ENCODE data around the gene SERGEF. TPM values are rescaled to one million over a fixed set of nuclear protein-coding genes. Genes with fewer than 3 reads are reported as not detected.

The SERGEF gene
- polyA plus RNA-seq, 1 experiment, result 18.1 TPM

DNA sequence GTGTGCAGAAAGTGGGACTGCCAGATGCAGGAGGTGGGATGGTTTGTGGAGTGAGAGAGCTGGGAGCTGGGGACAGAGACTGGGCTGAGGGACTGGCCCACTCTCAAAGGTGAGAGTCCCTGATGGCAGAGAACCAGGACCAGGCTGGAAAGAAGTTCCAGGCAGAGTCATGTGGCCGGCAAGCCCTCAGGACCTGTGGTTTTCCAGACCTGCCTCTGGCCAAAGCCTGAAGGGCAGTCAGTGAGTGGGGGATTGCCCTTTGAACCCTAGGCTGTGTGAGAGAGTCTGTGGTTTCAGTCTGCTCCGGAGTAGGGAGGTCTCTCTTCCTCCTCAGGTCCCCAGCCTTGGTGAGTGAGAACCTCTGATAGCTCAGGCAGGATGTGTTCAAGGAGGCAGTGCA, 261.3 kb downstream of the SERGEF start:
- Histone ChIP-seq H3K27ac (ENCODE audit: low read depth, low read length) (no peak overlapping the region), H3K27me3 (ENCODE audit: control insufficient read depth, insufficient read depth, low read length) (peaks cover 36% of the 10 kb centered on the region), H3K9me3 (ENCODE audit: control insufficient read depth, insufficient read depth, low read length) (no peaks in the 10 kb centered on the region; the same call in 1 of the 2 replicates), H3K4me3 (ENCODE audit: low read depth, low read length) (no peak overlapping the region)
- ChIA-PET CTCF (interaction anchor here (0.6 to 1.2 kb wide), 2 partner anchors 20 to 220 kb away, joined by 3 read pairs; no protein-coding TSS in a partner anchor), POLR2A (no interaction called here)
- TF ChIP-seq CTCF (IDR thresholded peaks at IDR 0.05; ENCODE audit: low read depth, low read length), result no peak
- no peak for DNase-seq (ENCODE audit: low read depth, low spot score)

DNA sequence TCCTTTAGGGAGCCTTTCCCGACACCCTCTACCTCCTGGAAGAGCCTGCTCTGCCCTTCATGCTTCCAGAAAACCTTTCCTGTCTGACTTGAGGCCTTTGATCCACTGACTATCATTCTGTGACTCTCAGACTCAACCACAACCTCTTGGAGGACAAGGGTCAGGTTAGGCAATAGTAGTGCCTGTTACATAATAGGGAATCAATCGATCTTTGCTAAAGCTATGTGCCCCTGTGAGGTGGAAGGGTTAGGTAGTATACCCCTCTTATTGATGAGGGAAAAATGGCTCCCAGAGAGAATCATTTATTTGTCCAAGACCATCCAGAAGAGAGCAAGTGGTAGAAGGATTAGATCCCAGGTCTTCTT, 262.1 kb downstream of the SERGEF start:
- CTCF ChIA-PET, result interaction anchor here (1.2 kb wide), 1 partner anchor 20 kb away, joined by 3 read pairs; no protein-coding TSS in a partner anchor
- no peaks in the 10 kb centered on the region; the same call in 1 of the 2 replicates for H3K9me3 ChIP-seq (ENCODE audit: control insufficient read depth, insufficient read depth, low read length)
- H3K4me3 ChIP-seq (ENCODE audit: low read depth, low read length), result no peak overlapping the region
- POLR2A ChIA-PET, result no interaction called here
- no peak for DNase-seq (ENCODE audit: low read depth, low spot score)
- H3K27ac ChIP-seq (ENCODE audit: low read depth, low read length), result no peak overlapping the region
- H3K27me3 ChIP-seq (ENCODE audit: control insufficient read depth, insufficient read depth, low read length), result peaks cover 31% of the 10 kb centered on the region
- TF ChIP-seq CTCF (IDR thresholded peaks at IDR 0.05; ENCODE audit: low read depth, low read length), result no peak

- CTCF ChIA-PET, result interaction anchor here (1.2 to 1.3 kb wide), 2 partner anchors 19 kb away, joined by 3 to 5 read pairs; no protein-coding TSS in a partner anchor
- no peak for TF ChIP-seq CTCF (IDR thresholded peaks at IDR 0.05; ENCODE audit: low read depth, low read length)
Observed at GRCh38 chr11:17750013-17750800, 262.6 kb downstream of the SERGEF start.

GRCh38 chr11:17748761-17749721, 263.8 kb downstream of the SERGEF start:
- TF ChIP-seq CTCF (IDR thresholded peaks at IDR 0.05; ENCODE audit: low read depth, low read length), result no peak
- Histone ChIP-seq H3K27ac (ENCODE audit: low read depth, low read length) (no peak overlapping the region), H3K9me3 (ENCODE audit: control insufficient read depth, insufficient read depth, low read length) (no peaks in the 10 kb centered on the region; the same call in 1 of the 2 replicates), H3K4me3 (ENCODE audit: low read depth, low read length) (no peak overlapping the region), H3K27me3 (ENCODE audit: control insufficient read depth, insufficient read depth, low read length) (peaks cover 25% of the 10 kb centered on the region)
- CTCF ChIA-PET, result interaction anchor here (1.3 kb wide), 1 partner anchor 18 kb away, joined by 5 read pairs; no protein-coding TSS in a partner anchor
- DNase-seq (ENCODE audit: low read depth, low spot score), result no peak
- POLR2A ChIA-PET, result no interaction called here

More at GRCh38 chr11:17750013-17750800, 262.6 kb downstream of the SERGEF start:
- no peak overlapping the region for H3K27ac ChIP-seq (ENCODE audit: low read depth, low read length)
- H3K9me3 ChIP-seq (ENCODE audit: control insufficient read depth, insufficient read depth, low read length), result no peaks in the 10 kb centered on the region; the same call in 1 of the 2 replicates
- peaks cover 27% of the 10 kb centered on the region for H3K27me3 ChIP-seq (ENCODE audit: control insufficient read depth, insufficient read depth, low read length)
- H3K4me3 ChIP-seq (ENCODE audit: low read depth, low read length), result no peak overlapping the region
- POLR2A ChIA-PET, result no interaction called here
- no peak for DNase-seq (ENCODE audit: low read depth, low spot score)

Data from AG04450 (cell line).